ENCODE data around the gene CMSS1.
"Not testable (repeated sequence)": the region's sequence is repeated elsewhere in the genome, so short reads cannot be mapped to it uniquely, and the experiment has no call there.

Gene CMSS1

DNA sequence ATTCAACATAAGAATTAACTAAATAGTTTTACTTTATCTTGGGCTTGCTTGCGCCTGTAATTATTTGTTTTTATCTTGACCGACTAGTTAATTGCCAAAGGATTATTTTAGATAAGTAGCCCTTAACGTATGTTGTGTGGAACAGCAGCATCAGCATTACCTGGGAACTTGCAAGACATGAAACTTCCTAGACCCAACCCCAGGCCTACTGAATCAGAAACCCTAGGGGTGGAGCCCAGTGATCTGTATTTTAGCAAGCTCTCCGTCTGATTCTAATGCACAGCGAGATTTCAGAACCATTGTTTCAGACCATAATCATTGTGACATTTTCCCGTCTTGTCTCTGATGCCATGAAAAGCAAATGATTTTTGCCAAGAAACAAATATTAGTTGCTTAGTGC is 265.5 kb downstream of the CMSS1 start:
- no peak for DNase-seq (ENCODE audit: low read depth in 2 of 2)

DNA sequence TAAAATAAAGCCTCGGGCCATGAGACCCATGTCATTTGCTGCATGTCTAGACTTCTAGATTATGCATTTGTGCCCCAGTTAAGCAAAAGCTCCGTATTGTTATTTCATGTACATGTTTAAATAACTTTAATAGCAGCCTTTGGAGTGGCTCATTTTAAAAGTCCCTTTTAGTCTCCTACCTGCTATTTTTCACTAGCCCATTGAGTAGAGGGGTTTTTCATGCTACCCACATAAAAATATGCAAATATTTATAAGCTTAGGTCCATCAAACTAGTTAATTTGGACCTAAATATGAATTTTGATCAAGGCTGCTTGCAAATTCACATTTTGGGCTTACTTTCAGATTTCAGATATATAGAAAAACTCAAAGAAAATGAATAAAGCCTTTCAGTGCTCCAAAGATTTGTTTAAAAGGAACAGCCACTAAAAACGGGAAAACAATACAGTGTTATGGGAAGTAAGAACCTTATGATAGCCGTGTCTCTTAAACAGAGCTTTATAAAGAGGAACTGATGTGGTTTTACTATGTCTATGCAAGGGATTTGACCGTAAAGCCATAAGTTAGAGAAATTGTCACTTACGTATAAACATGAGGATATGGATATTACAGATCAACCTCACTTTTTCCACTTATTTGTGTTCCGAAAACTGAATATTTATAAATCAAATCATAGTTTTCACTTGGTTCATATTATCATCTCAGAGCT is 266.6 kb downstream of the CMSS1 start:
- no peak for DNase-seq (ENCODE audit: low read depth in 2 of 2)

DNA sequence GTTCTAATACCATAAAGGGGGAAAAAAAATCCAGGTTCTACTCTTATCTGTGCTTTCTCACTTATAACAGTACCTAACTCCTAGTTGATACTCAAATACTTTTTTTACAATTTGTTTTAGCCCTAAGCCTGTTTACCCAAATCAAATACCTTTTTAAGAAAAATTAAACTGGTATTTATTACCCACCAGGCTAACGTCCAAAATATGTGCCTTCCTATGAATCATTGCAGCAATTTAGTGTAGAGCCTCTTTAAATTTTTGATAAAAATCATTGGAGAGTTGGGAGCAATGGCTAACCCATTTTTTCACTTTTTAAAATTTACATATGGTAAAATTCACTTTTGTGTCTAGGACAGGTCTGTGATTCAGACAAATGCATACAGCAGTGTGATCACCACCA is 268.7 kb downstream of the CMSS1 start:
- DNase-seq (ENCODE audit: low read depth in 2 of 2), result no peak

DNA sequence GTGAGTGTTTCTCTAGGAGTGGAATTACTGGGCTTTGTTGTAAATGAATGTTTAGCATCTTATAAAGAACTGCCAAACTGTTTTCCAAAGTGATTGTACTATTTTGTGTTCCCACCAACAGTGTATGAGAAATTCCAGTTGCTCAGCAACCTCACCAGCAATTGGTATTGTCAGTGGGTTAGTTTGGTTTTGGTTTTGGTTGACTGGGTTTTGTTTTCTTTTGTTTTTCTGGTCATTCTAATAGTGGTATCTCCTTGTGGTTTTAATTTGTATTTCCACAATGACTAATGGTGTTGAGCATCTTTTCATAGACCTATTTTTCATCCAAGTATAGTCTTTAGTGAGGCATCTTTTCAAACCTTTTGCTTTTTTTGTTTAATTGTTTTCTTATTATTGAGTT is 269.5 kb downstream of the CMSS1 start:
- no peak for DNase-seq (ENCODE audit: low read depth in 2 of 2)

DNA sequence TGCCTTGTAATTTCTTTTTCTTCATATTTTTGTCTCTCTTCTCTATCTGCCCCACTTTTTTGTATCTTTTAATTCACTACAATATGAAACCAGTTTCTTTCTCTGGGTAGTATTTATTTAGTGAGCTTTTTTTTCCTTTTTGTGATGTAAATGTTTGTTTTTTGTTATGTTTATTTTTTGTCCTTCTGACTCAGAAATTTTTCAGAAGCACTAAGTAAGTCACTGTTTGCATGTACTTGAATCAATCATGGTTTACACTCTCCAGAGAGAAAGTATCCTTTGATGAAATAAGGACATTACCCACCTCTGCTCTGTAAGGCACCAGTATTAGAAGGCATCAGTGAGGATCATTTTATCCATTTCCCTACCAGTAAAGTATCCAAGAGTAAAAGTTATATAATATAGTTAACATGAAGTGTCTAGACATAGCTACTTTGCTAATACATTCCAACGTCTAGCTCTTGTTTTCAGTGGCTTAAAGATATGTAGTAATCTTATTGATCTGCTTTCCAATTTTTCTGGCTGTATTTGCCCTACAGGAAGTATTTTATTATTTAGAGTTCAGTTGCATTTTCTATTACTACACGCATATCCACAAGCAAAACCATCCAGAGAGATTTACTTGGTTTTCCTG is 271.2 kb downstream of the CMSS1 start:
- DNase-seq (ENCODE audit: low read depth in 2 of 2), result no peak

DNA sequence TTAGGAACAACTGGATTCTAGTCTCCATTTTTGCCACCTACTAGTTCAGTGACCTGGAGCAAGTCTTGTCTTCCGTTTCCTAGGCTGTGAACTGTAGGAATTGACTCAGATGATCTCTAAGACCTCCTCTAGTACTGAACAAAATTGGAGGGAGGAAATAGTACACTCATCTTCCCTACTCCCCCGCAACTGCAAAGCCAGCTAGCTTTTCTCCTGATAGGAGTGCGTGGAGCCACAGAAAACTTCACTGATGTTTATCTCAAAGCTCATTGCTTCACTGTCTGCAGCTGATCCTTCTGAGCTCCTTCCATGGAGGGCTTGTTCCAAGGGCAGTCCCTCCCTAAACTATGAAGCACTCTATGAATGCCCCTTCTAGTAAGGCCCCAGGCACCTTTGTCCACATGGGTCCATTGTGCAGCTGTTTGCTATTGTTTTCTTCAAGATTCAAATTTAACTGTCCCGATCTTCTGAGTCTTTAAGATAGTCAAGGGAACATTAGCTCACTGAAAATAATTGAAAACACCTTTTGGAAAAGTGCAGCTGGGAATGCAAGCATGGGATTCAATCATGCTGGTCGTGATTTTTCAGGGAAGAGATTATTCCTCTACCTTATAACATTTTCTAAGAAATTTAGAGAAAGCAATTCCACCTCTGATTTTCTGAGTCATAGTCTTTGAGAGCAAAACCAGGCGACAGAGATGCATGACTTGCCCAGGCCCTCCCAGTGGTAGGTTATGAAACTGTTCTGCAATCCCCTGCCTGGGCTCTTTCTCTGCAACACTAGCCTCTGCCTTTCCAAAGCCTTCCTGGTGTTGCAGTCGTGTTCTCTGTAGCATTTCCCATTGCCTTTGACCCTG is 272.4 kb downstream of the CMSS1 start:
- no peak for DNase-seq (ENCODE audit: low read depth in 2 of 2)

DNA sequence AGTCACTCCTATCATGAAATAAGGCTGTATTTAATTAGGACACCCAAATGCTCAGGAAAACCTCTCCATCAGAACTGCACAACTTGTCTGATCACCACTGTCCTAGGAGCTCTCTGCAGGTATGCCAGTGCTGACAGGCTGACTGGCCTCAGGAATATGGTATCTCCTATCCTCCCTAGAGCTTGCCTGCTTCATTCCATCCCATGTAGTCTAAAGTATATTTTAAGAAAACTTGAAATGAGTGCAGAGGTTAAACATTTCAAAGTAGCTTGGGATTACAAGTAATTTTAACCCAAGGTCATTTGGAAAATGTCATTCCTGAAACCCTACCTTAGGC is 273.0 kb downstream of the CMSS1 start:
- DNase-seq (ENCODE audit: low read depth in 2 of 2), result no peak

DNA sequence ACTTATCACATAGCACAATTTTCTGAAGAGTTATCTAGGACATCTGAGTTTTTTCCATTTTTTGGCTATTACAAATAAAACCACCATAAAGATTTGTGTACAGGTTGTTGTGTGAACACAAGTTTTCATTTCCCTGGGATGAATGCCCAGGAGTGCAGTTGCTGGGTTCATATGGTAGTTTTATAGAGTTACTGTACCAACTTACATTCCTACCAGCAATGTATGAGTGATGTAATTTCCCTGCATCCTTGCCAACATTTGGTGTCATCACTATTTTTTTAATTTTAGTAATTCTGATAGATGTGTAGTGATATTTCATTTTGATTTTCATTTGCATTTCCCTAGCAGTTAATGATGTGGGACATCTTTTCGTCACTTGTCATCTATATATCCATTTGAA is 276.2 kb downstream of the CMSS1 start:
- DNase-seq (ENCODE audit: low read depth in 2 of 2), result no peak

DNA sequence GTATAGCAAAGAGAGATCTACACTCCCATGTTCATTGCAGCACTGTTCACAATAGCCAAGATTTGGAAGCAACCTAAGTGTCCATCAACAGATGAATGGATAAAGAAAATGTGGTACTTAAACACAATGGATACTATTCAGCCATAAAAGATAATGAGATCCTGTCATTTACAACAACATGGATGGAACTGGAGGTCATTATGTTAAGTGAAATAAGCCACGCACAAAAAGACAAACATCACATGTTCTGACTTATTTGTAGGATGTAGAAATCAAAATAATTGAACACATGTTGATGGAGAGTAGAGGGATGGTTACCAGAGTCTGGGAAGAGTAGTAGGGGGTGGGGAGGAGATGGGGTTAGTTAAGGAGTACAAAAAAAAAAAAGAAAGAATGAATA is 278.6 kb downstream of the CMSS1 start:
- DNase-seq (ENCODE audit: low read depth in 2 of 2), result not testable (repeated sequence)

DNA sequence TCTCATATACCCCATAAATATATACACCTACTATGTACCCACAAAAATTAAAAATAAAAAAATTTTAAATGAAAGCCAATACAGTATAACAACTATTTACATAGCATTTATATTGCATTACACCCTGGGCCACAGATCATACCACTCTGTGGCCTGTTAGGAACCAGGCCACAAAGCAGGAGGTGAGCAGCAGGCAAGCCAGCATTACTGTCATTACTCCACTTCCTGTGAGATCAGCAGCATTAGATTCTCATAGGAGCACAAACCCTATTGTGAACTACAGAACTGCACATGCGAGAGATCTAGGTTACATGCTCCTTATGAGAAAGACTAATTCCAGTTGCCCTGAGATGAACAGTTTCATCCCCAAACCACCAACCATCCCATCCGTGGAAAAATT is 279.2 kb downstream of the CMSS1 start:
- no peak for DNase-seq (ENCODE audit: low read depth in 2 of 2)

DNA sequence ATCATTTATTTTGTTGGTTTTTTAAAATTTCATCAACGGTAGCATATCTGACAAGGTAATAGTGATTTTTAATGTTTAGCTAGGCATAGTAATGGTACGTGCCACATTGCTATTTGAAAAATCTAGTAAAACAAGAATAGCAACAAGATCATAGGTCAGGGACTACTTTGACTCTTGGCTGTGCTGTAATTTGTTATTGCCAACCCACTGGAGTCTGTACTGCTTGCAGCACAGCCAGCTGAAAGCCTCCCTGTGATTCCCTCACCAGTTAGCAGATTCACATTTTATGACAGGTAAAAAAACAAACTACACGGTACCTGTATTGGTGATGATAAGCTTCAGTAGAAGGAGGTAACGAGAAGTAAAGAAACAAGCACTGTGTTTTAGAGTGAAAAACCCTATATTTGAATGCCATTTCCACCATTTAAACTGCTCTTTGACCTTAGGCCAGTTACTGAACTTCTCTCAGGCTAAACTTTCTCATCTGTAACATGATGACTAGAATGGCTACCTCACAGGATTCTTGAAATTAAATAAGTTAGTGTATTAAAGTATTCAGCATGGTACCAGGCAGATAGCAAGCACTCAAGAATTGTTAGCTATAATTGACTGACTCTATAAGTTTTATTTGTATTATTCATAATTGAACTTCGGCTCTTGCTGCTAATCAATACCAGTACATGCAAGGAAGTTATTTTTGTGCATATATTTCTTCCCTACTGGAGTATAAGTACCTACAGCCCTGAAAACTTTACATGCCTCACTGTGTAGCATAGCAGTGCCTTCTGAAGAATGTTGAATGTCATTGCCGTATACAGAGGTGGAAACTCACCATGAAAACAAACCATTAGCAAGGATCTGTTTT is 280.5 kb downstream of the CMSS1 start:
- no peak for DNase-seq (ENCODE audit: low read depth in 2 of 2)

DNA sequence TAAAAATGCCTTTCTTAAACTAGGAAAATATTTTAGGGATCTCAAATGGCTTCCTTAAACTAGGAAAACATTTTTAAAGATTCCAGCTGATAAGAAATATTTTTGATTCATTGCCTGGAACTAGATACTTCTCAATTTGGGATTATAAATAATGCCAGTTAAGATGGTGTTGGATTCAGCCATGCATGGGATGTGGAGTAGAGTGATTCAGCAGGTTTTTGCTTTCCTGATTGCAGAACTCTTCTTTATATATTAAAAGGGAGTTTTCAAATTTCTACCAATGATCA is 281.1 kb downstream of the CMSS1 start:
- no peak for DNase-seq (ENCODE audit: low read depth in 2 of 2)

DNA sequence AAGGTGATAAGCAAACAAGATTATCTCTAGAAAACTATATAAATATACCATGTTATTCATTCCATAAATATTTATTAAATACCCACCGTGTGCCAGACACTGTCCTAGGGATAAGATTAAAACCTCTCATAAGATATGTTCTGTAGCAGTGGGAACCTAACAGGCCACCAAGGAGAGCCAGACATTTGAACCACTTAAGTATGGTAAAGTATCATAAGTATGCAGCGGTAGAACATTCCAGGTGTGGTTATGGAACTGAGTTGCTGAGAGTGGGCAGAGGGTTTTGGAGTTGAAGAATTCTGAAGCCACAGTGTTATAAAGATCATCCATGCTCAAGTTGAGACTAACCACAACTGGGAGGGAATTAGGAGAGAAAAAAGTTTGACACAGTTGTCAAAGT is 282.0 kb downstream of the CMSS1 start:
- DNase-seq (ENCODE audit: low read depth in 2 of 2), result no peak

DNA sequence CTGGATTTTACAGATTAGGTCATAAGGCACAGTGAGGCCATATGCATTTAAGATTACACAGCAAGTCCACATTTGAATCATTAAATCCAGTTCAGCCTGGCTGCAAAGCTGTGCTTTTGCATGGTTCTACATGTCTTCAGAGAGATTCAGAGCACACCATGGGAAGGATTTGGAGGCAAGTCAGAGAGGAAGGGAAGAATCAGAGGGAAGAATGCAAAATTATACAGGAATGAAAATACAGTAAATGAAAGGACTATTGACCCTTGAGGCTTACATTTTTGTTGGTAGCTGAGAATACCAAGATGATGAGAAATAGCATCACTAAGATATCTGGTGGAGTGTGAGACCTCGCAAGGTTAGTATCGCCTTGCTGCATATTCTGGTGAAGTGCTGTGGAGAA is 282.8 kb downstream of the CMSS1 start:
- DNase-seq (ENCODE audit: low read depth in 2 of 2), result no peak

DNA sequence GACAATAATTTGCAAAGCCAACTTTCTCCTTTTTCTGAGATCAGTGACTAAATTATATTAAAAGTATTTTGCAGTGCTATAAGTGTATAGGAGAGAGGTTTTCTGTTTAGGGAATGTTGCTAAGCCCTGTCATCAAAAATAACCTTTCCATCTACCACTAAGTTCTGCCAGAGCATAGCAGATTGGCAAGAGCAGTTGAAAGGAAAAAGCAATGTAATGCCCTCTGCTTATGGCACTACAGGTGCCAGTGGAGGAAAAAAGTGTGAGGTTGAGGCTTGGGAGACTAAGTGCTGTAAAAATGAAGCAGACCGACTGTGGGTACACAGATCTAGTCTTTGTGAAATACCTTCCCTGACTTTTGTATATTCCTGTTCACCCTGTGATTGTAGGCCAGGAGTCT is 285.1 kb downstream of the CMSS1 start:
- DNase-seq (ENCODE audit: low read depth in 2 of 2), result no peak

DNA sequence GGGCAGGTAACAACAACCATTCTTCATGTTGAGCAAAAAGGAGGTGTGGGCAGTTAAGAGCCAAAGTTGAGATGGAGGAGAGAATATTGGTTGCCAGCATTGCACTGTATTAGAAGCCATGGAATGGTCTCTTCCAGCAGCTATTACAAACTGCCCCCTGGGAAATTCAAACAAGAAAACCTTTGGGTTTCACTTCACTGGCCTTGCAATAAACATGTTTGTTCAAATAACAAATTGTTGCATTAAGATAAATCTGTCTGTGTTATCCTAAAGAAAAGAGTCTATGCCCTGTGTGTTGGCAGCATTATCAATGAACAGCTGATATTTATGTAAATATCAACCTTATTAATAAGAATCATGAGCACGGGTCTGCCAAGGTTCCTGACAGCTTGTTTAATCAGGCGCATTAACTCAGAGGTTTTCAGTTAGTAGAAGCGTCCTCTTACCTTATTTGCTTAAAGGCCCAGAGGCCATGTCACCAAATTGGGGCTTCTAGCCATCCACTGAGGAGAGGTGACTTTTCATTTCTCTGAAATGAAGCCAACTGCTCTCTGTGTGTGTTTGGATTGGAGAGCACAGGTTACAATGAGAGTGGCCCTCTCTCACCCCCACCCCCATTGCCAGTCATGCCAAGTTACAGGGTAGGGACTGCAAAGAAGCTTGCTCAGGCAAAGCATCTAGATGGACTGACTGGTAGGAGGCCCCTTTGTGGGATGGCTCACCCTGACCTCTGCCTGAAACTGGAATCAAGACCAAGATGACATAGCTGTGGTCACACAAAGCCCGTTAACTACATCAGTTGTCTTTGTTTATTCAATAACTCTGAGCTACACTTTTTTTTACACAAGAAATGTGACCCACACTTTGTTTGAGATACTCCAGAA is 286.1 kb downstream of the CMSS1 start:
- no peak for DNase-seq (ENCODE audit: low read depth in 2 of 2)

DNA sequence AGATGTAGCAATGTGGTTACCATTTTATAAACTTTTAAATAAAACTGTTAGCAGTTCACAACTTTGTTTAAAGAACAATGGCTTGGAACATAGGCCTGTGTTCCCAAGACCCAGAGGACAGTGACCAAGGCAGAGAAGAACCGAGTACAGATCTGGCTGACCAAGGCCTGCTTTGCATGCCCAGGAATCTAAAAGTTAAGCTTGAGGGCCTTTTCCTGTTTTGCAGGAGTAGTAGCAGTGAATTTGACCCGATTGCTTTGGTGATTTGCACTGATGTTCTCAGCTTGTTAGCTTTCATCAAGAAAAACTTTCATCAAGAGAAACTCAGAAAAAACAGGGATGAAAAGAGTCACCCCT is 286.8 kb downstream of the CMSS1 start:
- no peak for DNase-seq (ENCODE audit: low read depth in 2 of 2)

DNA sequence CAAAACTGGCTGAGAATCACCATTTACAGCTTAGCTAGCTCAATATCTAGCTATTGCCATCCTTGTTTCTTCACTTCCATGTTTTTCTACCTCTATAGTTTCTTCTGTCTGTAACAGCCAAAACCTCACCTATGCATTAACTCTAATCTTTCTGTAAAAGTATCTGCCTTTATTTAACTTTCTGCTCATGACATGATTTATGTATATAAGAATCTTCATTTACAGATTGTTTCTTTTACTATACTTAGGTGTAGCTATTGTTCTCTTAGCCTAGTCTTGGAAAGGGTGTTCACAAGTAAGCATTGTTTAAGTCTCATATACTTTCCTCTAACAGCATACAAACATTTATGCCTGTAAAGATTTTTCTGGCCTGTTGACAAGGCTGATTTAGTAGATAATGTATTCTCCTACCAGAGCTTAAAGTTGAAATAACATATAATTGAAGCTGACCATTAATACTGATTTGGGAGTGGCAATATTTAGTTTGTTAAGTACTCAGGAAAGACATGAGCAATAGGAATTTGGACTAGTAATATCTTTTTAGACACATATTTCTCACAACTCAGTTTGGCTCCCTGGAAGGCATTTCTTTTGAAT is 287.3 kb downstream of the CMSS1 start:
- DNase-seq (ENCODE audit: low read depth in 2 of 2), result no peak

DNA sequence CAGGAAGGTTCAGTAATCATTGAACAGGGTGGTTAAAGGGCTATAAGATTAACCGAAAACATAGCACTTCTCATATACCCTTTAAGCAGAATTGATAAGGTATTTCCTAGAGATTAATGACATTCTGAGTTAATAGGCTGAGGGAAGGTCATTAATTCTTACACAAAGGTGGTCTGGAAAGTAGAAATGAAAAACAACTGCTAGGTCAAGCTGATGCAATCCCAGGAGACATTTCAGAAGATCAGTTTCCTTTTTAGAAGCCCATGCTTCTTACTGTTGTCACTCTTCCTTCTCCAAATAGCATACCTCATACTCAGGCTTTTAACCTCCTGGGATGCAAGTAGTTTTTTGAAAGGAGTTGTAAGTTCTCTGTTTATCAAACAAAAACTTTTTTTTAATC is 287.8 kb downstream of the CMSS1 start:
- DNase-seq (ENCODE audit: low read depth in 2 of 2), result no peak

DNA sequence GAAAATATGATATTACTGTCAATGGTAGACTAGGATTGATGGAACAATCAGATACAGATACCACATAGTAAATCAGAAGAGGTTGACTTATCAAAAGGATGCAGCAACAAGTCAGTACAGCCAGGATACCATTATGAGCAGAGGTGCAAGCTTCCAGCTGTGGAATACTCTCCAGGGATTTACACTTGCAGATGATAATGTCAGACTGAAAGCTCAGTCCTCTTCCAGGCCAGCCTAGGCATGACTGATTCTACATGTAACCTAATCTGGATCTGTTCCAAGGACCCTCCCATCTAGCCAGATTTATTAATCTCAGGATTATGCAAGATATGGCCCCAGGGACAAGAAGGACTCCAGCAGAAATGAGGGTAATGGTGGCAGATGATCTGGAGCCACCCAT is 288.4 kb downstream of the CMSS1 start:
- DNase-seq (ENCODE audit: low read depth in 2 of 2), result no peak

DNA sequence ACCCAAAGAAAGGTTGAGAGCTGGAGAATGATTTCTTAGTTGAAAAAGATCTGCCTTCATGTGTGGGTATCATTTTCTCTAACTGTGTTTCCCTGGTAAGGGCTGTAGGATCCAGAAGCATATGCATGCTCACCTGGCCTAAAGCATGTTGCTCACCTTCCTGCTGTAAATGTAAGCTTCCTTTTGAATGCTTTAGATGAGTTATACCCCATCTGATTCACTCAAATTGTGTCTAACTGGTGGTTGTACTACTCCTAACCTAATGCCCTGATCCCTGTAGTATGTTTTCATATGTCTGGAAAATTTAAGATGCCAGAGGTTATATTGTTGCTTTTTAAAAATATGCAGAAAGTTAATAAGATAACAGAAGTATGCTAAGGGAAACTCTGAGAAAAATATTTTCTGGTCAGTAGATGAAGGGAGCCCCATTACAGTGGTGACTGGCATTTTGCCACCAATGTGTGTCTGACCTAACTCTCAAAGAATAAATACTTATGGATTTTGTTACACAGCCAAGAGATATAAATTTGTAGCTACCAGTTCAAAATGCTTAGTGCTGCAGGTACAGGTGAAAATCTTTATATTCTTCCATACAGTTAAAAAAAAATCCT is 289.0 kb downstream of the CMSS1 start:
- no peak for DNase-seq (ENCODE audit: low read depth in 2 of 2)
